HEK293 (cell line): ENCODE measurements around the gene TNIP1.

Experiments
- CTCF ChIA-PET: fragments of 350-600 bp; formaldehyde crosslinking; extraction: SDS; loops from one replicate; lab custom pipeline; 2021; ENCODE audit warnings: antibody characterized with exemption; lab: Yijun Ruan, JAX
- POLR2A ChIA-PET: fragments of 300-600 bp; formaldehyde crosslinking; extraction: SDS; loops from one replicate; lab custom pipeline; 2020; ENCODE audit warnings: antibody characterized with exemption, inconsistent platforms; lab: Yijun Ruan, JAX
- H3K27ac ChIP-seq: fragments of 200-500 bp; sonication (Bioruptor generic); 2 replicates; pipeline ENCODE4 v1.5.1; 2014; ENCODE audit warnings: low read depth, low read length, control low read depth, inconsistent platforms; ENCODE audit errors: extremely low read depth
- H3K36me3 ChIP-seq, 2 experiments: fragments of 200-500 bp in 1 of 2; sonication (Bioruptor generic) in 1 of 2; 1 replicate in 1 of 2; 2 replicates in 1 of 2; pipeline ENCODE4 v1.5.1; 2014 to 2017; ENCODE audit warnings: inconsistent platforms in 2 of 2, low read length in 2 of 2; ENCODE audit not compliant: control insufficient read depth in 2 of 2, insufficient read depth in 1 of 2
- H3K4me1 ChIP-seq: fragments of 200-500 bp; sonication (Bioruptor generic); 2 replicates; pipeline ENCODE4 v1.5.1; 2014; ENCODE audit warnings: mild to moderate bottlenecking, low read length, inconsistent platforms; ENCODE audit not compliant: control insufficient read depth, insufficient read depth
- H3K4me3 ChIP-seq: 2 replicates; pipeline ENCODE4 v1.5.1; 2011; ENCODE audit warnings: low read depth, mild to moderate bottlenecking, control low read depth, low read length, moderate library complexity
- H3K9me3 ChIP-seq: fragments of 200-500 bp; sonication (Bioruptor generic); 2 replicates; pipeline ENCODE4 v1.5.1; 2014; ENCODE audit warnings: low read depth, low read length, inconsistent platforms; ENCODE audit not compliant: control insufficient read depth, insufficient read depth
- PRDM1 ChIP-seq: fragments of 450-650 bp; formaldehyde crosslinking; IDR thresholded peaks from 2 replicates; pipeline ENCODE4; 2016; ENCODE audit warnings: missing biosample characterization, missing genetic modification characterization
- SCRT1 ChIP-seq: fragments of 450-650 bp; formaldehyde crosslinking; IDR thresholded peaks from 2 replicates; pipeline ENCODE4 v1.5.1; 2016; ENCODE audit warnings: missing biosample characterization, missing genetic modification characterization, borderline replicate concordance
- SCRT2 ChIP-seq: fragments of 450-650 bp; formaldehyde crosslinking; IDR thresholded peaks from 2 replicates; pipeline ENCODE4 v1.5.1; 2016; ENCODE audit warnings: missing biosample characterization, missing genetic modification characterization
- ZBTB1 ChIP-seq: fragments of 450-650 bp; formaldehyde crosslinking; IDR thresholded peaks from 2 replicates; pipeline ENCODE4 v1.5.1; 2016; ENCODE audit warnings: missing biosample characterization, missing genetic modification characterization
- ZFHX2 ChIP-seq: fragments of 450-650 bp; formaldehyde crosslinking; conservative IDR thresholded peaks from 2 replicates; pipeline ENCODE4 v1.5.1; 2016; ENCODE audit warnings: missing biosample characterization, missing genetic modification characterization
- ZIC2 ChIP-seq: fragments of 450-650 bp; formaldehyde crosslinking; IDR thresholded peaks from 2 replicates; pipeline ENCODE4 v1.5.1; 2016; ENCODE audit warnings: missing biosample characterization, missing genetic modification characterization
- ZNF138 ChIP-seq: fragments of 450-650 bp; formaldehyde crosslinking; IDR thresholded peaks from 2 replicates; pipeline ENCODE4 v1.5.1; 2016; ENCODE audit warnings: missing biosample characterization, missing genetic modification characterization, borderline replicate concordance
- ZNF169 ChIP-seq: fragments of 450-650 bp; formaldehyde crosslinking; IDR thresholded peaks from 2 replicates; pipeline ENCODE4 v1.5.1; 2016; ENCODE audit warnings: missing biosample characterization, missing genetic modification characterization
- ZNF19 ChIP-seq: fragments of 450-650 bp; formaldehyde crosslinking; IDR thresholded peaks from 2 replicates; pipeline ENCODE4; 2016; ENCODE audit warnings: missing biosample characterization, missing genetic modification characterization, low read depth
- ZNF2 ChIP-seq: fragments of 450-650 bp; formaldehyde crosslinking; IDR thresholded peaks from 2 replicates; pipeline ENCODE4 v1.5.1; 2016; ENCODE audit warnings: missing biosample characterization, missing genetic modification characterization
- ZNF223 ChIP-seq: fragments of 450-650 bp; formaldehyde crosslinking; IDR thresholded peaks from 2 replicates; pipeline ENCODE4 v1.5.1; 2016; ENCODE audit warnings: missing biosample characterization, missing genetic modification characterization
- ZNF311 ChIP-seq: fragments of 450-650 bp; formaldehyde crosslinking; IDR thresholded peaks from 2 replicates; pipeline ENCODE4 v1.5.1; 2017; ENCODE audit warnings: missing biosample characterization, missing genetic modification characterization, borderline replicate concordance
- ZNF404 ChIP-seq: fragments of 450-650 bp; formaldehyde crosslinking; IDR thresholded peaks from 2 replicates; pipeline ENCODE4 v1.5.1; 2017; ENCODE audit warnings: missing biosample characterization, missing genetic modification characterization
- ZNF510 ChIP-seq: fragments of 450-650 bp; formaldehyde crosslinking; IDR thresholded peaks from 2 replicates; pipeline ENCODE4 v1.5.1; 2018; ENCODE audit warnings: mild to moderate bottlenecking, missing genetic modification characterization, missing biosample characterization; ENCODE audit not compliant: insufficient replicate concordance
- ZNF549 ChIP-seq: fragments of 450-650 bp; IDR thresholded peaks from 2 replicates; pipeline ENCODE4 v1.5.1; 2018; ENCODE audit warnings: missing biosample characterization, missing genetic modification characterization, mild to moderate bottlenecking, inconsistent platforms, moderate library complexity
- ZNF621 ChIP-seq: fragments of 450-650 bp; formaldehyde crosslinking; IDR thresholded peaks from 2 replicates; pipeline ENCODE4 v1.5.1; 2017; ENCODE audit warnings: missing biosample characterization, missing genetic modification characterization
- ZSCAN16 ChIP-seq: fragments of 450-650 bp; formaldehyde crosslinking; IDR thresholded peaks from 2 replicates; pipeline ENCODE4 v1.5.1; 2016; ENCODE audit warnings: missing biosample characterization, missing genetic modification characterization
- ZXDB ChIP-seq: fragments of 450-650 bp; formaldehyde crosslinking; IDR thresholded peaks from 2 replicates; pipeline ENCODE4 v1.5.1; 2016; ENCODE audit warnings: missing biosample characterization, missing genetic modification characterization
- TF ChIP-seq, protein P1 (sequence below): fragments of 450-650 bp; formaldehyde crosslinking; IDR thresholded peaks from 2 replicates; pipeline ENCODE4 v1.5.1; 2016; ENCODE audit warnings: missing biosample characterization, missing genetic modification characterization
- TF ChIP-seq, protein P2 (sequence below): fragments of 450-650 bp; formaldehyde crosslinking; IDR thresholded peaks from 2 replicates; pipeline ENCODE4 v1.5.1; 2016; ENCODE audit warnings: missing biosample characterization, missing genetic modification characterization

Gene TNIP1

DNA sequence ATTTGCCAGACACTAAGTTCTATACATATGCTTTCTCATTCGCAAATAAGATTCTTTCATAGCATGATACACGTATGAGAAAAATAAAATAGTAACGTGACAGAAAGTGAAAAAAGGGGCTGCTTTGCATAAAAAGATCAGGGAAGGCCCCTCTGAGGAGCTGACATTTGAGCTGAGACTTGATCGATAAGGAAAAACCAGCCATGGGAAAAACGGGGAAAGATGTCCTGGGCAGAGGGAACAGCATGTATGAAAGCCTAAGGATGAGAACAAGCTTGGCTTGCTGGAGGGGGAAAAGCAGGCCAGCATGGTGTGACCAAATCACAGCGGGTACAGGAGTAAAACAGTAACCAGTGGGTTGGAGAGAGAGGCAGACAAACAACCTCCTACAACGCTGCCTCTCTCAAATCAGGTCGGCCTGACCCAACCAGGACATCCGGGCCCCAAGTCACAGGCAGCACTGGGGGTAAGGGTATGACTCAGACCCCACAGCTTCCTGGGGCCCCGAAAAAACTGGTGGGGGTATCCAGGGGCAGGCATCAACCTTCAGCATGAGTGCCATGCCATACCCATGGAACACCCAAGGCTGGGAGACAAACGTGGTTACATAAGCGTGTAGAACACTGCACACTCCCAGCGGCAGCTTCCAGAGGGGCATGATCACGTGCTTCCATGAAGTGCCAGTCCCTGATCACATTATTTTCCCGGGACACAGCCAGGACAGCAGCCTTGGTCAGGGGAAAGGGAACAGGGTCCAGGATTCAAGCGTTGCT lies 2.2 kb downstream of the TNIP1 start:
- Histone ChIP-seq H3K4me3 (no peak overlapping the region), H3K36me3 (peaks cover 0 to 15% of the 10 kb centered on the region in 2 experiments; a peak in 1 of 3 replicates), H3K4me1 (peaks cover 6% of the 10 kb centered on the region; the same call in 1 of the 2 replicates), H3K27ac (no peak overlapping the region), H3K9me3 (no peaks in the 10 kb centered on the region)
- TF ChIP-seq ZIC2 (tag by site-specific recombination) (peak; percentile 34; the same call in 1 of the 2 replicates), ZXDB (no peak), SCRT1 (tag by site-specific recombination) (no peak)
- TF ChIP-seq, protein P1, sequence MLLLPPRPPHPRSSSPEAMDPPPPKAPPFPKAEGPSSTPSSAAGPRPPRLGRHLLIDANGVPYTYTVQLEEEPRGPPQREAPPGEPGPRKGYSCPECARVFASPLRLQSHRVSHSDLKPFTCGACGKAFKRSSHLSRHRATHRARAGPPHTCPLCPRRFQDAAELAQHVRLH (tag by site-specific recombination) = no peak
- CTCF ChIA-PET = interaction anchor here (0.8 to 1.4 kb wide), 2 partner anchors 40 to 77 kb away, joined by 3 read pairs; no protein-coding TSS in a partner anchor
- POLR2A ChIA-PET = no interaction called here

DNA sequence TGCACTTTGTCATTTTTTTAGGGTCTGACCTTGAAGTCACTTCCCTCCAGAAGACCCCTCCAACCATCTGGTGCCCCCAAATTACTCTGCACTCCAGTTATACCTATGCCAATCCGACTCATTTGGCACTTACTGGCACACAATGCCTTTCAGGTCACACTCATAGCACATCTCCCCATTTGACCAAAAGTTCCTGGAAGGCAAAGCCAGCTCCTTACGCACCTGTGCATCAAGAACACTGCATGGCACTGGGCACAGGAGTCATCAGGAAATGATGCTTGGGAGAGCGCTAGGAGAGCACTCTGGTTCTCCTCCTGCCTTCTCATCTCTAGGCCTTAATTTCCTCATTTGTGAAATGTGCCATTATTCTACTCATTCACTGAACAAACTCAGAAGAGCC lies 2.9 kb downstream of the TNIP1 start:
- no peak overlapping the region for H3K27ac ChIP-seq
- ChIA-PET POLR2A (no interaction called here), CTCF (no interaction called here)
- peaks cover 0 to 15% of the 10 kb centered on the region in 2 experiments; a peak in 1 of 3 replicates for H3K36me3 ChIP-seq
- TF ChIP-seq ZNF19 (tag by site-specific recombination) = no peak
- TF ChIP-seq PRDM1 (tag by site-specific recombination) = no peak
- no peak for TF ChIP-seq ZNF621 (tag by site-specific recombination)
- no peak for TF ChIP-seq ZNF510
- no peak for TF ChIP-seq ZNF549 (tag by site-specific recombination)
- no peak for TF ChIP-seq ZNF311 (tag by site-specific recombination)
- TF ChIP-seq ZNF138 (tag by site-specific recombination) = no peak
- TF ChIP-seq ZBTB1 (tag by site-specific recombination) = no peak
- no peak for TF ChIP-seq ZSCAN16 (tag by site-specific recombination)
- no peaks in the 10 kb centered on the region for H3K9me3 ChIP-seq
- no peak overlapping the region for H3K4me3 ChIP-seq
- peaks cover 6% of the 10 kb centered on the region; the same call in 1 of the 2 replicates for H3K4me1 ChIP-seq

DNA sequence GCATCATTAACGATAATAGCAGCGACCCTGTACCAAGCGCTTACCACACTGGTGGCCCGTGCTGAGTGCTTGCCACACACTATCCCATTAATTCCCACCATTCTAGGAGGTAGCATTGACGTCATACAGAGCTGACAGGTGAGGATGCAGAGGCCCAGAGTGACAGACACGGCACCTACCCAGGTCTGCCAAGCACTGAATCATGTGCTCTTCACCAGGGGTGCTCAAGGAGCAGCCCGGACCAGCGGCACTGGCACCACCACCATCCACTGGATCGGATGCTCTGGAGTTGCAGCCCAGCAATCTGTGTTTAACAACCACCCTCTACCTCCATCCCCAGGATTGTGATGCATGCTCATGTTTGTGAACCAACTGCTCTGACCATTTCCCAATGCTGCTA lies 3.4 kb downstream of the TNIP1 start:
- no peak overlapping the region for H3K27ac ChIP-seq
- no peak for TF ChIP-seq ZNF404 (tag by site-specific recombination)
- TF ChIP-seq ZNF223 (tag by site-specific recombination) = no peak
- no peak for TF ChIP-seq ZNF2 (tag by site-specific recombination)
- TF ChIP-seq ZNF169 = no peak
- no peak for TF ChIP-seq ZFHX2 (tag by site-specific recombination)
- no peak for TF ChIP-seq SCRT2 (tag by site-specific recombination)
- TF ChIP-seq, protein P2, sequence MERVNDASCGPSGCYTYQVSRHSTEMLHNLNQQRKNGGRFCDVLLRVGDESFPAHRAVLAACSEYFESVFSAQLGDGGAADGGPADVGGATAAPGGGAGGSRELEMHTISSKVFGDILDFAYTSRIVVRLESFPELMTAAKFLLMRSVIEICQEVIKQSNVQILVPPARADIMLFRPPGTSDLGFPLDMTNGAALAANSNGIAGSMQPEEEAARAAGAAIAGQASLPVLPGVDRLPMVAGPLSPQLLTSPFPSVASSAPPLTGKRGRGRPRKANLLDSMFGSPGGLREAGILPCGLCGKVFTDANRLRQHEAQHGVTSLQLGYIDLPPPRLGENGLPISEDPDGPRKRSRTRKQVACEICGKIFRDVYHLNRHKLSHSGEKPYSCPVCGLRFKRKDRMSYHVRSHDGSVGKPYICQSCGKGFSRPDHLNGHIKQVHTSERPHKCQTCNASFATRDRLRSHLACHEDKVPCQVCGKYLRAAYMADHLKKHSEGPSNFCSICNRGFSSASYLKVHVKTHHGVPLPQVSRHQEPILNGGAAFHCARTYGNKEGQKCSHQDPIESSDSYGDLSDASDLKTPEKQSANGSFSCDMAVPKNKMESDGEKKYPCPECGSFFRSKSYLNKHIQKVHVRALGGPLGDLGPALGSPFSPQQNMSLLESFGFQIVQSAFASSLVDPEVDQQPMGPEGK (tag by site-specific recombination) = no peak
- TF ChIP-seq, all 188 proteins: peak for 0
- CTCF ChIA-PET = no interaction called here
- peaks cover 6% of the 10 kb centered on the region; the same call in 1 of the 2 replicates for H3K4me1 ChIP-seq
- no peaks in the 10 kb centered on the region for H3K9me3 ChIP-seq
- no peak overlapping the region for H3K4me3 ChIP-seq
- H3K36me3 ChIP-seq = peaks cover 0 to 15% of the 10 kb centered on the region in 2 experiments; a peak in 1 of 3 replicates
- POLR2A ChIA-PET = no interaction called here
